Measurements from ENCODE around the gene ELFN1.

Gene ELFN1

DNA sequence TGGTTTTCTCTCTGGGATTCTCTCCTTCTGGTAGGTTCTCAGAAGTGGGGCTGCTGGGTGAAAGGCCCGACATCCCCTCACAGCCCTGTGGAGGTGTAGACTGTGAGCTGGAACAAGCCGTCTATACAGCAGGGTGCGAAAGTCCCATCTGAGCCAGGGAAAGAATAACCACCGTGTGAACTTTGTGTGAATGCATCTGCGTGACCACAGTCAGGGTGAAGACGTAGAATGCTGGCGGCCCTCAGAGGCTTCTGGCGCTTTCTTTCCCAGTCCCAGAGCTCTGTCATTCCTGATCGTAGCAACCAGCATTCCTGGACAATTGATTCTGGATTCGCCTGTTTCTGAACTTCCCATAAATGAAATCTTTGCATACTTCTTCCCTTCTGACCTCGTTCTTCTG lies 30.0 kb downstream of the ELFN1 start:
- TF ChIP-seq, protein P1, sequence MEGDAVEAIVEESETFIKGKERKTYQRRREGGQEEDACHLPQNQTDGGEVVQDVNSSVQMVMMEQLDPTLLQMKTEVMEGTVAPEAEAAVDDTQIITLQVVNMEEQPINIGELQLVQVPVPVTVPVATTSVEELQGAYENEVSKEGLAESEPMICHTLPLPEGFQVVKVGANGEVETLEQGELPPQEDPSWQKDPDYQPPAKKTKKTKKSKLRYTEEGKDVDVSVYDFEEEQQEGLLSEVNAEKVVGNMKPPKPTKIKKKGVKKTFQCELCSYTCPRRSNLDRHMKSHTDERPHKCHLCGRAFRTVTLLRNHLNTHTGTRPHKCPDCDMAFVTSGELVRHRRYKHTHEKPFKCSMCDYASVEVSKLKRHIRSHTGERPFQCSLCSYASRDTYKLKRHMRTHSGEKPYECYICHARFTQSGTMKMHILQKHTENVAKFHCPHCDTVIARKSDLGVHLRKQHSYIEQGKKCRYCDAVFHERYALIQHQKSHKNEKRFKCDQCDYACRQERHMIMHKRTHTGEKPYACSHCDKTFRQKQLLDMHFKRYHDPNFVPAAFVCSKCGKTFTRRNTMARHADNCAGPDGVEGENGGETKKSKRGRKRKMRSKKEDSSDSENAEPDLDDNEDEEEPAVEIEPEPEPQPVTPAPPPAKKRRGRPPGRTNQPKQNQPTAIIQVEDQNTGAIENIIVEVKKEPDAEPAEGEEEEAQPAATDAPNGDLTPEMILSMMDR (IDR thresholded peaks at IDR 0.05; ENCODE audit: low read depth, low read length), result no peak
- DNase-seq (ENCODE audit: extremely low read depth, low read depth), result no peak

DNA sequence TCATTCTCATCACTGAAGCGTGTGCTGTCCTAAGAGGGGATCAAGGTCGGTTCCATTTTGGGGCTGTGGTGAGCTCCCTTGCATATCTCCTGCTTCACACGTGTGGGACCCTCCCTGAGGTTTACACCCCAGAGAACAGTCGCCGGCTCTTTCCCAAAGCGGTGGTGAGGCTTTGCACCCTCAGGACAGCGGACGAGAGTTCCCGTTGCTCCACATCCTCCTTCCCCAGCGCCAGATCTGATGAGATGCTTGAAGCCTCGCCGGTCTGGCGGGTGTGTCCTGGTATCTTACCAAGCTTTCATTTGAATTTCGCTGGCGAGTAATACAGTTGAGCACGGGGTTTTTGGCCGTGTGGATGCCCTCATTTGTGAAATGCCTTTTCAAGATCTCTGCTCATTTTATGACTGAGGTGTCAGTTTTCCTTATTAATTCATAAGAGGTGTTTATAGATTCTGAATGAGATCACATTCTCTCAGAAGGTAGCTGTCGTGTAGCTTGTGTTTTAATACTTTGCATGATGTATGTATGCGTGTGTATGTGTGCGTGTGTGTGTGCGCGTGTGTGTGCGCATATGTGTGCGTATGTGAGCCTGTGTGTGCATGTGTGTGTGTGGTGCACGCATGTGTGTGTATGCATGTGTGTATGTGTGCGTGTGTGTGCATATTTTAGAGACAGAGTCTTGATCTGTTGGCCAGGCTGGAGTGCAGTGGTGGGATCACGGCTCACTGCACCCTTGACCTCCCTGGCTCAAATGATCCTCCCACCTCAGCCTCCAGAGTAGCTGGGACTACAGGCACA lies 30.7 kb downstream of the ELFN1 start:
- DNase-seq (ENCODE audit: extremely low read depth, low read depth), result no peak
- TF ChIP-seq, protein P1 (IDR thresholded peaks at IDR 0.05; ENCODE audit: low read depth, low read length), result no peak

DNA sequence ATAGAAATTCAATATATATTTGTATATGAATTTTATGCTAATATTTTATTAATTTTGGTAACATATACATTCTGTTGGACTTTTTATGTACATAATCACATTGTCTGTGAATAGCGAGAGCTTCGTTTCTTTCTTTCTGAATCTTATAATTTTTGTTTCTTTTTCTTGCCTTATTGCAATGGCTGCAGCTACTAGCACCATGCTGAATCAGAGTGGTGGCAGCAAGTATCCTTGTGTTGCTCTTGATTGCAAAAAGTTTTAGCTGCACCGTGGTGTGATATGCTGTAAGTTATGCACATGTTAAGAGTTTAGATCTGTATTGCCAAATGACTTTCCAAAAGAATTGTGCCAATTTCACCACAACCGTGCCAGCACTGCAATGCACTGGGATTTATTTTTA lies 32.6 kb downstream of the ELFN1 start:
- TF ChIP-seq, protein P1 (IDR thresholded peaks at IDR 0.05; ENCODE audit: low read depth, low read length), result no peak
- DNase-seq (ENCODE audit: extremely low read depth, low read depth), result no peak

DNA sequence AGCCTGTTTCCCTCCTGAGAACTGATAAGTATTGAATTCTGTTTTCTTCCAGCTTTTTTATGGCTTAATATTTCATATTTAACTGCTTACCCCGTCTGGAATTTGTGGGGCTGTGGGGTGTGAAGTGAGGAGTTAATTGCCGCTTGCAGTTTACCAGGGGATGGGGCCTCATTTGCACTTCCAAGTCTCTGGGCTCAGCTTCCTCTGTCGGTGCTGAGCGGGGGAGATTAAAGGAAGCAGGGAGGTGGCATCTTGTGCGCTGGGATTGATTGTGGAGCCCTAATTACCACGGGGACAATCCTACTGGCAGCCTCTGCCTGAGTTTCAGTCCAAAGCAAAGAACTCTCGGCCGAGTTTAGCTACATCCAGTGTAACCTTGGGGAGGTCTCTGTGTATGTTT lies 33.4 kb downstream of the ELFN1 start:
- TF ChIP-seq, protein P1 (IDR thresholded peaks at IDR 0.05; ENCODE audit: low read depth, low read length), result no peak
- no peak for DNase-seq (ENCODE audit: extremely low read depth, low read depth)

DNA sequence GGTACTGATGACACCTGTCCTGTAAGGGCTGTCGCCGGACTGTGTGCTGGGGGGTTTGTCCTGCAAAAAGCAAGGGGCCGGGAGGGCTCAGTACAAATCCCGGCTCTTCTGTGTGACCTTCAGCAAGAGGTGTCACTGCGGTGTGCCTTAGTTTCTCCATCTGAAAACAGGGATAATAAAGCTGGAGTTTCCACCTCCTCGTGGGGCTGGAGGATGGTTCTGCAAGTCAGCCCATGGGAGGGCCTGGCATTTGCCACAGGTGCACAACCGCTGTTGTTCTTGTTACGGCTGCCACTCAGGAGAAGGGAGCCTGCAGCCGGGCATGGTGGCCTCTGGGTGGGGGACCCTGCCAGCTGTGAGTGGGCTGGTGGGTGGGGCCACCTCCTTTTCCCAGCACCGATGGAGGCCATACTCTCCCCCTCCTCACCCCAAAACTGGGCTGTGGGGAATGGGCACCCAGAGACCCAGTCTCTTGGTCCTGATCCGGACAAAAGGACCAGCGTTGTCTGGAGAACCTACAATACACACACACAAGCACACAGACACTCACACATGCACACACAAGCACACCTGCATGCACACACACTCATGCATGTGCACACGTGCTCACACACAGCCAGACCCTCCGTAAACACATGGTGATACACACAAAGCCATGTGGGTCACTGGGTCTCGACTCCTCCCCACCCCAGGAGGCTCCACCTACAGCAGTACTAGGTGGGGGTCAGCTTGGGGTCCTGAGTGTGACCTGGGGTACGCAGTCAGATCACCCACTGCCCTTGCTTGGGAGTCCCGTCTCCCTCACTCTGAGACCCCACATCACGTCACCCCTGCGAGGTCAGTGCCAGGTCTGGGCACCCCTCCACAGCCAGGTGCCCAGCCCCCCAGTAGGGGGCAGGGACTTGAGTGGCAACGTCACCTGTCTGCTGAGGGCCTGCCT lies 34.1 kb downstream of the ELFN1 start:
- TF ChIP-seq, protein P1 (IDR thresholded peaks at IDR 0.05; ENCODE audit: low read depth, low read length), result no peak
- DNase-seq (ENCODE audit: extremely low read depth, low read depth), result no peak

DNA sequence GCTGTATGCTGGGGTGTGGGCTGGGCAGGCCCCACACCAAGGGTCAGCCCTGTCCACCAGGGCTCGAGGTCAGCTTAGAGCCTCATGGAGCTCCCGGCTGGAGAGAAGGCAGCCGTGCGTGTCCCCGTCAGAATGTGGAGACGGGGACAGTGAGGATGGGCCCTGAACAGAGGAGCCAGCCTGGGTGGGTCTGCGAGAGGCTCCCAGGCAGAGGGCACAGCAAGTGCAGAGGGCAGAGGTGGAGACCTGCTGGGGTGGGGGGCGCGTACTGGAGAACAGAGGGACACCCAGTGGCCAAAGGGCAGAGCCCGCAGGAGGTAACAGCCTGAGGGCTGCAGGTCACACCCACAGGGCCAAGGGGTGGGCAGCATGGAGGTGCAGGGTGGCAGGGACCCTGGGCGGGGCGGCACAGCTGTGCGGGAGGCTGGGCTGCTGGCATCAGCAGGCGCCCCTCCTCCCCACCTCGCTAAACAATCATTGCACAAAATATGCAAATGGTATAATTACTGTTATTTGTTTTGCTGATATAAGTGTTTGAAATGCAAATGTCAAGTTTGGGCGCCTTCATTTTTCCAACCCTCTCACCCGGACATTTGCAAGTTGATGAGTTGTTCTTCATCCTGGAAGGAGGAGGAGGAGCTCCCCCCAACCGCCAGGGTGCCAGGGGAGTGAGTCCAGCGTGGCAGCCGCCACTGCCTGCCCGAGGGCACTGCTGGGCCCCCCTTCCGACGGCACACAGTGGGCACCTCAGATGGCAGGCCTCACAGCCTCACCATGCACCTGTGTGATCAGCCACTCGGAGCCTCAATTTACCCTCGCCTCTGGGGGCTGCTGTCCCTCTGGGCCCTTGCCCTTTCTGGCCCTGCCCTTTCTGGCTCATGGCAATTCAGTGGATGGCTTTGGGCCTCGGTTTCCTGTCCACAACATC lies 35.0 kb downstream of the ELFN1 start:
- DNase-seq (ENCODE audit: extremely low read depth, low read depth), result no peak
- TF ChIP-seq, protein P1 (IDR thresholded peaks at IDR 0.05; ENCODE audit: low read depth, low read length), result no peak

Data from AG09319 (cell line).